Spleen (tissue), 11 donors: ENCODE results near the gene PRR15L. TPM values are rescaled to one million over a fixed set of nuclear protein-coding genes. Genes with fewer than 3 reads are reported as not detected.

Experiments used
- DNase-seq: peaks from one replicate; pipeline ENCODE4 v3.0.0-alpha.2; 2020
- H3K27ac ChIP-seq, 8 donors: fragments of 200-600 bp; sonication (generic) in 7 of 8; 1 replicate in 4 of 8; 2 replicates in 4 of 8; pipeline versions ENCODE4 v1.5.0 to v1.8.0; 2016 to 2021; ENCODE audit warnings: inconsistent platforms in 4 of 8, mild to moderate bottlenecking in 4 of 8, moderate library complexity in 1 of 8
- H3K27me3 ChIP-seq, 7 donors: fragments of 200-600 bp; sonication (generic) in 6 of 7; replicated peaks in 1 of 7; 1 replicate in 4 of 7; 2 replicates in 3 of 7; pipeline versions ENCODE4 v1.5.0 to v1.8.0; 2016 to 2021; ENCODE audit warnings: inconsistent platforms in 3 of 7, mild to moderate bottlenecking in 1 of 7
- H3K36me3 ChIP-seq, 6 donors: fragments of 200-600 bp; sonication (generic) in 5 of 6; 1 replicate in 4 of 6; 2 replicates in 2 of 6; pipeline versions ENCODE4 v1.5.0 to v1.8.0; 2016 to 2021; ENCODE audit warnings: inconsistent platforms in 2 of 6
- H3K4me1 ChIP-seq, 6 donors: fragments of 200-600 bp; sonication (generic) in 5 of 6; 1 replicate in 3 of 6; 2 replicates in 3 of 6; pipeline versions ENCODE4 v1.5.0 to v1.8.0; 2016 to 2021; ENCODE audit warnings: inconsistent platforms in 3 of 6
- H3K4me3 ChIP-seq, 8 donors: fragments of 200-600 bp; sonication (generic) in 7 of 8; 1 replicate in 4 of 8; 2 replicates in 4 of 8; pipeline versions ENCODE4 v1.5.0 to v1.8.0; 2016 to 2021; ENCODE audit warnings: inconsistent platforms in 4 of 8, mild to moderate bottlenecking in 4 of 8, moderate library complexity in 2 of 8
- H3K9me3 ChIP-seq, 8 donors: fragments of 200-600 bp; sonication (generic) in 7 of 8; 1 replicate in 4 of 8; 2 replicates in 4 of 8; pipeline versions ENCODE4 v1.5.0 to v1.8.0; 2016 to 2021; ENCODE audit warnings: inconsistent platforms in 4 of 8
- POLR2A ChIP-seq, 3 donors: fragments of 450-650 bp; IDR thresholded peaks; one replicate each; pipeline ENCODE4 v1.5.1; 2017; ENCODE audit warnings: antibody characterized with exemption in 3 of 3, mild to moderate bottlenecking in 1 of 3
- POLR2AphosphoS5 ChIP-seq, 3 donors: sonication (generic); formaldehyde crosslinking; IDR thresholded peaks; one replicate each; pipeline ENCODE4 v1.5.1; 2017; ENCODE audit warnings: antibody characterized with exemption in 3 of 3
- WGBS, 5 donors: extraction: QIAGEN DNeasy Blood & Tissue Kit in 3 of 5; methylation state at CpG; one replicate each; pipeline versions ENCODE4 v1.1.5 to v1.1.7; 2013 to 2018; 5-methylcytosine and 5-hydroxymethylcytosine counted together
- intact Hi-C: fragments of 100-400 bp; cut with DNase I; formaldehyde crosslinking; loops from one replicate; pipeline ENCODE4 v1.15.0; 2023; ENCODE audit warnings: low total_unique reads
- polyA plus RNA-seq, 3 donors: library from polyadenylated mRNA; stranded (reverse); fragments of 200-250 nt; gene quantifications; one replicate each; pipeline ENCODE4 v1.2.1, GENCODE V29; 2013
- total RNA-seq, 7 donors: library from RNA; depleted of rRNA in 3 of 7; stranded (reverse); fragments of >200 nt in 3 of 7; fragmentation: NEBNext Ultra II Directional in 4 of 7; extraction: Animal tissue kit (Norgen Biotek cat#: 25700) in 4 of 7; gene quantifications; one replicate each; pipeline versions ENCODE4 v1.1.0 to v1.2.1, GENCODE V29; 2016 to 2021
- TF ChIP-seq, protein P1 (sequence below), 11 experiments: fragments of 200-600 bp in 7 of 11; fragments of 450-650 bp in 4 of 11; sonication (generic) in 4 of 11; IDR thresholded peaks in 8 of 11; conservative IDR thresholded peaks in 3 of 11; 1 replicate in 7 of 11; 2 replicates in 4 of 11; pipeline versions ENCODE4 v1.4.0 to v1.8.0; 2016 to 2021; ENCODE audit warnings: antibody characterized with exemption in 11 of 11, inconsistent platforms in 4 of 11, mild to moderate bottlenecking in 1 of 11
- donor health status: healthy with polysubstance abuse.
- donor health status: DM: no; HTN: no; CAD: no; lungs with moderate emphysema.
- donor health status: DM: no; HTN: no; CAD: no.
- donor health status: Bipolar disorder and iron deficiency.
- donor health status: healthy.
- donor health status: DM: no; HTN: no; CAD: no.
- donor health status: DM: yes; HTN: yes; CAD: no.

The PRR15L gene
- total and polyA plus RNA-seq, 10 donors, result 0.16 TPM; not detected in 9

GRCh38 chr17:47978324-47978723 is 20.6 kb upstream of the PRR15L start:
- no peak for DNase-seq
- H3K4me3 ChIP-seq, result no peak overlapping the region
- peaks cover 0 to 40% (median 28%) of the 10 kb centered on the region in 6 donors for H3K4me1 ChIP-seq
- no peaks in the 10 kb centered on the region for H3K27me3 ChIP-seq
- WGBS, 5 donors, result 25 to 54% (median 32%) methylated on average over 2 to 7 of the region's 7 CpGs
- H3K36me3 ChIP-seq, result peaks cover 3 to 100% (median 96%) of the 10 kb centered on the region in 6 donors
- TF ChIP-seq POLR2A (IDR thresholded peaks at IDR 0.05), result no peak
- TF ChIP-seq, protein P1, sequence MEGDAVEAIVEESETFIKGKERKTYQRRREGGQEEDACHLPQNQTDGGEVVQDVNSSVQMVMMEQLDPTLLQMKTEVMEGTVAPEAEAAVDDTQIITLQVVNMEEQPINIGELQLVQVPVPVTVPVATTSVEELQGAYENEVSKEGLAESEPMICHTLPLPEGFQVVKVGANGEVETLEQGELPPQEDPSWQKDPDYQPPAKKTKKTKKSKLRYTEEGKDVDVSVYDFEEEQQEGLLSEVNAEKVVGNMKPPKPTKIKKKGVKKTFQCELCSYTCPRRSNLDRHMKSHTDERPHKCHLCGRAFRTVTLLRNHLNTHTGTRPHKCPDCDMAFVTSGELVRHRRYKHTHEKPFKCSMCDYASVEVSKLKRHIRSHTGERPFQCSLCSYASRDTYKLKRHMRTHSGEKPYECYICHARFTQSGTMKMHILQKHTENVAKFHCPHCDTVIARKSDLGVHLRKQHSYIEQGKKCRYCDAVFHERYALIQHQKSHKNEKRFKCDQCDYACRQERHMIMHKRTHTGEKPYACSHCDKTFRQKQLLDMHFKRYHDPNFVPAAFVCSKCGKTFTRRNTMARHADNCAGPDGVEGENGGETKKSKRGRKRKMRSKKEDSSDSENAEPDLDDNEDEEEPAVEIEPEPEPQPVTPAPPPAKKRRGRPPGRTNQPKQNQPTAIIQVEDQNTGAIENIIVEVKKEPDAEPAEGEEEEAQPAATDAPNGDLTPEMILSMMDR (IDR thresholded peaks at IDR 0.05 in 8 of 11, conservative IDR thresholded peaks at IDR 0.05 in 3 of 11), result peak; percentile 31 to 76 (median 67)
- no peak overlapping the region for H3K27ac ChIP-seq
- H3K9me3 ChIP-seq, result no peaks in the 10 kb centered on the region
- intact Hi-C loops, result loop anchor here (5.0 kb wide), 1 partner anchor 39 kb away; no protein-coding TSS in a partner anchor

DNA sequence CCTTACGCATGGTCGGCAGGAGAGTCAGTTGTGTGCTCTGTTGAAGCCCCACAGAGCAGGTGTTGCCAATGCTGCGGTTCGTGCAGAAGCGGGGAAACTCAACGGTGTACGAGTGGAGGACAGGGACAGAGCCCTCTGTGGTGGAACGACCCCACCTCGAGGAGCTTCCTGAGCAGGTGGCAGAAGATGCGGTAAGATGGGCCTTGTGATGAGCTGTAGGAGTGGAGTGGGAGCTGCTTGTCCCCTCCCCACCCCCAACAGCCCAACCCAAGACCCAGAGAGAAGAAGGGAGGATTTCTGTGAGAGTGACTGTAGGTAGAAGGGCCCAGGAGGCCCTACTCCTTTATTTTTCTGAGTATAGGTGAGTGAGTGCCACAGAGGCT is 18.1 kb upstream of the PRR15L start:
- intact Hi-C loops, result loop anchor here (5.0 kb wide), 1 partner anchor 41 kb away; no protein-coding TSS in a partner anchor
- TF ChIP-seq, protein P1 (IDR thresholded peaks at IDR 0.05 in 8 of 11, conservative IDR thresholded peaks at IDR 0.05 in 3 of 11), result no peak
- TF ChIP-seq POLR2A (IDR thresholded peaks at IDR 0.05) (no peak), POLR2AphosphoS5 (IDR thresholded peaks at IDR 0.05) (no peak)
- no peaks in the 10 kb centered on the region for H3K9me3 ChIP-seq
- no peaks in the 10 kb centered on the region for H3K27me3 ChIP-seq
- WGBS, 5 donors, result 84 to 93% (median 91%) methylated on average over 10 of the region's 10 CpGs
- no peak overlapping the region for H3K27ac ChIP-seq
- peaks cover 0 to 77% (median 75%) of the 10 kb centered on the region in 6 donors for H3K36me3 ChIP-seq
- H3K4me1 ChIP-seq, result peaks cover 5 to 38% (median 25%) of the 10 kb centered on the region in 6 donors
- DNase-seq, result no peak
- H3K4me3 ChIP-seq, result no peak overlapping the region

GRCh38 chr17:47975189-47975822 is 17.6 kb upstream of the PRR15L start:
- Histone ChIP-seq H3K4me1 (peaks cover 5 to 38% (median 24%) of the 10 kb centered on the region in 6 donors), H3K4me3 (no peak overlapping the region), H3K36me3 (peaks cover 0 to 72% (median 70%) of the 10 kb centered on the region in 6 donors), H3K27me3 (no peaks in the 10 kb centered on the region), H3K9me3 (no peaks in the 10 kb centered on the region), H3K27ac (no peak overlapping the region)
- no peak for TF ChIP-seq POLR2A (IDR thresholded peaks at IDR 0.05)
- TF ChIP-seq, protein P1 (IDR thresholded peaks at IDR 0.05 in 8 of 11, conservative IDR thresholded peaks at IDR 0.05 in 3 of 11), result no peak
- no peak for TF ChIP-seq POLR2AphosphoS5 (IDR thresholded peaks at IDR 0.05)
- intact Hi-C loops, result loop anchor here (5.0 kb wide), 1 partner anchor 42 kb away; no protein-coding TSS in a partner anchor
- 79 to 92% (median 88%) methylated on average over 15 of the region's 15 CpGs for WGBS, 5 donors
- DNase-seq, result no peak

DNA sequence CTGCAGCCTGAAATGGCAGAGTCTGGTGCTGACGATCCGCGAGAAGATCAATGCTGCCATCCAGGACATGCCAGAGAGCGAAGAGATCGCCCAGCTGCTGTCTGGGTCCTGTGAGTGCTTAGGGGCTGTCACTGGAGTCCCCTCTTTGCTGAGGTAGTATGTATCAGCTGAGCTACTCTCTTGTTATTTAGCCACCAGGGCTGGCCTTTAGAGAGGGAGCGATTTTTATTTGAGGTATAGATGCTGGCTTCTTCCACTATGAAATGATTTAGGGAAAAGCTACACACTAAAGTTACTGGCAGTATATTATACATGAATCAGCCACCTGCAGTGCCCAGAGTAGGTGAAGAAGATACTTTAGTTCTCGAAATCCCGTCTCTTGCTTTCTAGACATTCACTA is 15.9 kb upstream of the PRR15L start:
- Histone ChIP-seq H3K9me3 (no peaks in the 10 kb centered on the region), H3K36me3 (peaks cover 0 to 55% (median 53%) of the 10 kb centered on the region in 6 donors), H3K27me3 (no peaks in the 10 kb centered on the region), H3K4me1 (peaks cover 8 to 38% (median 29%) of the 10 kb centered on the region in 6 donors), H3K4me3 (no peak overlapping the region), H3K27ac (no peak overlapping the region)
- WGBS, 5 donors, result 93 to 99% (median 96%) methylated on average over 8 of the region's 8 CpGs
- TF ChIP-seq POLR2AphosphoS5 (IDR thresholded peaks at IDR 0.05), result no peak
- TF ChIP-seq, protein P1 (IDR thresholded peaks at IDR 0.05 in 8 of 11, conservative IDR thresholded peaks at IDR 0.05 in 3 of 11), result no peak
- no peak for DNase-seq
- intact Hi-C loops, result no loop called here
